DMS53 (cell line): Measurements from ENCODE around the gene AP5S1.
"Not testable (repeated sequence)": the region's sequence is repeated elsewhere in the genome, so short reads cannot be mapped to it uniquely, and the experiment has no call there.

Source experiments
- DNase-seq: peaks from one replicate; lab custom pipeline; 2025; lab: John Stamatoyannopoulos, UW

The AP5S1 gene

GRCh38 chr20:3789201-3789600 lies 31.1 kb upstream of the AP5S1 start:
- not testable (repeated sequence) for DNase-seq

- DNase-seq, result not testable (repeated sequence)
These were observed 26.2 kb upstream of the AP5S1 start for GRCh38 chr20:3794168-3794567.

- no peak for DNase-seq
These were observed 25.5 kb upstream of the AP5S1 start for GRCh38 chr20:3794701-3795420.

- peak; percentile 98 for DNase-seq
These were observed 24.6 kb upstream of the AP5S1 start, which contains the start of gene CDC25B for GRCh38 chr20:3795511-3796468. TSS of gene CDC25B (plus strand) at chr20:3796310. CDS start at chr20:3796532, 222 bp downstream.

- peak; percentile 71 for DNase-seq
These were observed 23.7 kb upstream of the AP5S1 start for GRCh38 chr20:3796477-3797225.

GRCh38 chr20:3797226-3797545 lies 23.2 kb upstream of the AP5S1 start:
- no peak for DNase-seq

- peak; percentile 72 for DNase-seq
These were observed 22.6 kb upstream of the AP5S1 start for GRCh38 chr20:3797592-3798372.

GRCh38 chr20:3798373-3798768 lies 22.0 kb upstream of the AP5S1 start:
- no peak for DNase-seq

- DNase-seq, result peak; percentile 71
These were observed 21.5 kb upstream of the AP5S1 start for GRCh38 chr20:3798908-3799248.

- peak; percentile 77 for DNase-seq
These were observed 20.0 kb upstream of the AP5S1 start for GRCh38 chr20:3800256-3800877.

- no peak for DNase-seq
These were observed 19.5 kb upstream of the AP5S1 start for GRCh38 chr20:3800878-3801260.

GRCh38 chr20:3801299-3801698 lies 19.0 kb upstream of the AP5S1 start:
- no peak for DNase-seq

- DNase-seq, result peak; percentile 65
These were observed 18.5 kb upstream of the AP5S1 start for GRCh38 chr20:3801846-3802245.

GRCh38 chr20:3802524-3803239 lies 17.7 kb upstream of the AP5S1 start:
- peak; percentile 94 for DNase-seq

GRCh38 chr20:3803289-3803688 lies 17.1 kb upstream of the AP5S1 start:
- DNase-seq, result no peak

GRCh38 chr20:3803854-3804253 lies 16.5 kb upstream of the AP5S1 start:
- DNase-seq, result no peak

- no peak for DNase-seq
These were observed 16.0 kb upstream of the AP5S1 start for GRCh38 chr20:3804254-3804751.

- DNase-seq, result no peak
These were observed 15.6 kb upstream of the AP5S1 start for GRCh38 chr20:3804781-3805180.

- DNase-seq, result no peak
These were observed 11.8 kb upstream of the AP5S1 start for GRCh38 chr20:3808544-3808943.

GRCh38 chr20:3811467-3812258 lies 8.7 kb upstream of the AP5S1 start:
- peak; percentile 98 for DNase-seq
